ENCODE data around the gene MED13L. TPM values are rescaled to one million over a fixed set of nuclear protein-coding genes. Genes with fewer than 3 reads are reported as not detected.

Gene MED13L
- total and polyA plus RNA-seq, 12 donors, result 8.8 to 106 (median 73.8) TPM

DNA sequence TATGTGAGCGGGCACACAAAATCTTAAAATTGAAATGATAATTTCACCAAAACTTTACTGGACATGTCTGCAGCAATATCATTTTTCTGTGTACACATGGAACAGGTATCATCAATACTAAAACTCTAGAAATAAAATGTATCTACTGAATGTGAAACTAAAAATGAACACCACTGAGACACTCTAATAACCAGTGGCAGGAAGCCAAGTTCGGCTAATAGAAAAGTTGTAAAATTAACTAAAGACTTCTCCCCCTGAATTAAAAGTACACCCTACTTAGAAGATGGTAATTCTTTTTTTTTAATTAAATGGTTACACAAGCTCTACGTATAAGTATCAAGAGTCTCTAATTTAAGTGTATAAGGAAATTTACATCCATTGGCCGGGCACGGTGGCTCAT, 227.2 kb downstream of the MED13L start:
- WGBS, 4 donors, result 70 to 76% (median 72%) methylated on average over 5 of the region's 5 CpGs
- TF ChIP-seq POLR2A (IDR thresholded peaks at IDR 0.05), result no peak
- TF ChIP-seq, protein P1, sequence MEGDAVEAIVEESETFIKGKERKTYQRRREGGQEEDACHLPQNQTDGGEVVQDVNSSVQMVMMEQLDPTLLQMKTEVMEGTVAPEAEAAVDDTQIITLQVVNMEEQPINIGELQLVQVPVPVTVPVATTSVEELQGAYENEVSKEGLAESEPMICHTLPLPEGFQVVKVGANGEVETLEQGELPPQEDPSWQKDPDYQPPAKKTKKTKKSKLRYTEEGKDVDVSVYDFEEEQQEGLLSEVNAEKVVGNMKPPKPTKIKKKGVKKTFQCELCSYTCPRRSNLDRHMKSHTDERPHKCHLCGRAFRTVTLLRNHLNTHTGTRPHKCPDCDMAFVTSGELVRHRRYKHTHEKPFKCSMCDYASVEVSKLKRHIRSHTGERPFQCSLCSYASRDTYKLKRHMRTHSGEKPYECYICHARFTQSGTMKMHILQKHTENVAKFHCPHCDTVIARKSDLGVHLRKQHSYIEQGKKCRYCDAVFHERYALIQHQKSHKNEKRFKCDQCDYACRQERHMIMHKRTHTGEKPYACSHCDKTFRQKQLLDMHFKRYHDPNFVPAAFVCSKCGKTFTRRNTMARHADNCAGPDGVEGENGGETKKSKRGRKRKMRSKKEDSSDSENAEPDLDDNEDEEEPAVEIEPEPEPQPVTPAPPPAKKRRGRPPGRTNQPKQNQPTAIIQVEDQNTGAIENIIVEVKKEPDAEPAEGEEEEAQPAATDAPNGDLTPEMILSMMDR (IDR thresholded peaks at IDR 0.05), result no peak
- Histone ChIP-seq H3K9me3 (replicated peaks in 1 of 3) (no peaks in the 10 kb centered on the region), H3K27ac (no peak overlapping the region), H3K27me3 (no peaks in the 10 kb centered on the region), H3K36me3 (replicated peaks in 1 of 2) (no peaks in the 10 kb centered on the region), H3K4me3 (no peak overlapping the region), H3K4me1 (replicated peaks in 1 of 2) (peaks cover 38 to 62% of the 10 kb centered on the region in 2 donors)
- DNase-seq, result peak in 1 of 7 donors; percentile 30
- intact Hi-C loops (cut with DNase I), result no loop called here

DNA sequence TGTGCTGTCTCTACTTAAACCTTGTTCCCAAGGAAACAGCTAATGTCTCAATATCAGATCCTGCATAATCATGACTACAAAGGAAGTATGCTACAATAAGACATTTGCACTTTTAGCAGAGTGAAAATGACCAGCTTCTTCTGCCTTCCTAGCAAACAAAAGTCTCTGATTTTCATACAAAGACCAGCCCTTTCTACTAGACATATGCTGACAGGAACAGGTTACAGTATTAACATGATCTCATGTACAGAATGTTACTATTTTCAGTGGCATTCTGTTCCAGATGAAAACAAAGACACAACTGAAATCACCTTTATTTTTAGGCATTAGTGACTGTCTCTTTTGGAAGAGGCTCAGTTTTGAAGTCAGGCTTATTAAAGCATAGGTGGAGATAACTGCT, 228.6 kb downstream of the MED13L start:
- no peak overlapping the region for H3K4me3 ChIP-seq
- intact Hi-C loops (cut with DNase I), result no loop called here

DNA sequence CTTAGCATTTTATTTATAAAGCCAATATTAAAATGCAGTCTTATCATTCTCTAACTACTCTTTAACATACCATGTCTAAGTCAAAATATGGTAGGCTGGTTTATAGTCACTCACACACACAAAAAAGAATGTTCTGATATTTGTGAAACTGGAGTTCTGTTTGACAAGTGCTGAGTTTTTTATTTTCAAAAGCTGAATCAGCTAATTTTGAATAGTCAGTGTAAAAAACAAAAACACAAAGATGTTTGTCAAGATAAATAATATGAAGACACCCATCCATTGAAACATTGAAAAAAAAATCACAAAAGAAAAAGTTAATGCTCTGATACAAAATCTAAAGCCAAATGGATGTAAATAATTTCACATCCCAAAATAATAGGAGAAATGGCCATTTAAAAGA, 231.5 kb downstream of the MED13L start:
- no peak for TF ChIP-seq POLR2A (IDR thresholded peaks at IDR 0.05)
- TF ChIP-seq, protein P1 (IDR thresholded peaks at IDR 0.05), result no peak

More for the DNA sequence above, 228.6 kb downstream of the MED13L start:
- Histone ChIP-seq H3K9me3 (replicated peaks in 1 of 3) (no peaks in the 10 kb centered on the region), H3K27ac (no peak overlapping the region), H3K36me3 (replicated peaks in 1 of 2) (no peaks in the 10 kb centered on the region), H3K4me1 (replicated peaks in 1 of 2) (peaks cover 40 to 62% of the 10 kb centered on the region in 2 donors), H3K27me3 (no peaks in the 10 kb centered on the region)
- DNase-seq, result no peak
- no peak for TF ChIP-seq POLR2A (IDR thresholded peaks at IDR 0.05)
- TF ChIP-seq, protein P1 (IDR thresholded peaks at IDR 0.05), result no peak

DNA sequence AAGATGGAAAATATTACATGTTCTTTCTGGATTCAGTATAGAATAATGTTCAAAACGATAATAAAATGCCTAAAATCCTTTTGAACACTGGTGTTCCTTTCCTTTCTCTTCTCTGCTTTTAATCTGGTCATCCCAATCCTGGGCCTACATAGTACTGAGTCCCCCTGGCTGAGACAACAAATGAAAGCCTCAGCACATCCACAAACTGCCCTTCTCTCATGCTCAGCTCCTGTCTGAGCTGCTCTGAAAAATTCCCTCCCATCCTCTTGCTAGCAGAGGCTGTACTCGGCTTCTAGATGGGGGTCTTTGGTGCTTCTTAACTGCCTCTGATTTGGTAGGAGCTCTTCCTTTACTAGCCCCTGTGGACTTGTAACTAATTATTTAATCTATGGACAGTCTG, 232.3 kb downstream of the MED13L start:
- Histone ChIP-seq H3K27ac (no peak overlapping the region), H3K27me3 (no peaks in the 10 kb centered on the region), H3K4me3 (no peak overlapping the region), H3K4me1 (replicated peaks in 1 of 2) (peaks cover 27 to 32% of the 10 kb centered on the region in 2 donors), H3K36me3 (replicated peaks in 1 of 2) (no peaks in the 10 kb centered on the region), H3K9me3 (replicated peaks in 1 of 3) (no peaks in the 10 kb centered on the region)
- no peak for DNase-seq
- no peak for TF ChIP-seq POLR2A (IDR thresholded peaks at IDR 0.05)
- TF ChIP-seq, protein P1 (IDR thresholded peaks at IDR 0.05), result no peak
- intact Hi-C loops (cut with DNase I), result no loop called here
- WGBS, 4 donors, result 86 to 96% (median 89%) methylated on average over 2 of the region's 2 CpGs

More for the DNA sequence above, 231.5 kb downstream of the MED13L start:
- H3K4me3 ChIP-seq, result no peak overlapping the region
- no peaks in the 10 kb centered on the region for H3K27me3 ChIP-seq
- H3K4me1 ChIP-seq (replicated peaks in 1 of 2), result peaks cover 32 to 35% of the 10 kb centered on the region in 2 donors
- intact Hi-C loops (cut with DNase I), result no loop called here
- DNase-seq, result no peak
- H3K9me3 ChIP-seq (replicated peaks in 1 of 3), result no peaks in the 10 kb centered on the region
- no peaks in the 10 kb centered on the region for H3K36me3 ChIP-seq (replicated peaks in 1 of 2)
- H3K27ac ChIP-seq, result no peak overlapping the region
